Nucleus accumbens (tissue), 56 donors: ENCODE data around the gene SSNA1.

Source experiments
- DNase-seq, 56 donors: peaks; one replicate each; lab custom pipeline; 2025; lab: John Stamatoyannopoulos, UW

The SSNA1 gene

DNA sequence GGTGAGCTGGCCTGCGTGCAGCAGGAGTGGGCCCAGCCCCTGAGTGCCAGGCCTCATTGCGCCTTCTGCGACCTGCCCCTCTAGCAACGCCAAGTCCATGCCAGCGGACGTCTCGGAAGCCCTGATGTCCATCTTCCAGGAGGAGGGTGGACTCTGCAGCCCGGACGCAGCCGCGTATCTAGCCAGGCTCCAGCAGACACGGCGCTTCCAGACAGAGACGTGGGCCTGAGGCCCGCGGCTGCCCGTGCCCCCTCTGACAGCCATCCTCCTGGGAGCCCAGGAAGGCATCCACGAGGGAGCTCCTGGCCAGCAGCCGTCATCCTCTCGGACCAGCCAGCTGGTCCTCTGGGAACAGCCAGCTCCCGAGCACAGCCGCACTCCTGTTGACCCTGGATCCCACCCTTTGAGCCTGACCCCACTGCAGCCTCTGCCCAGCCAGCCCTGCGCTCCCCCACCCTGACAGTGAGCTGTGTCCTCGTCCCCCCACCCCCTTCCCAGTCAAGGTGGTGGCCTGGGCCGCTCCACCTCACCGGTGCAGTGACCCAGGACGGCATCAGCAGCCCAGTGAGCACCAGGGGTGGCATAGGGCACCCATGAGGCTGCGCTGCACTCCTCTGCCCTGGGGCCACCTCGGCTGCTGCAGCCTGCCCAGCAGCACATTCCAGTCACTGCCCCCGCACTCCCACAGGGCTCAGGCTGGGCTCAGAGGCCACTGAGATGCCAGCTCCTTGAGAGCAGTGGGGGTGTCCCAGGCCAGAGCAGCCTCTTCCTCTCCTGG is 27.9 kb downstream of the SSNA1 start:
- DNase-seq = no peak

- no peak for DNase-seq
Observed at GRCh38 chr9:137217276-137218211, 29.1 kb downstream of the SSNA1 start.

GRCh38 chr9:137218212-137218753 is 29.8 kb downstream of the SSNA1 start:
- DNase-seq = no peak

GRCh38 chr9:137218754-137219271 is 30.3 kb downstream of the SSNA1 start:
- no peak for DNase-seq

DNA sequence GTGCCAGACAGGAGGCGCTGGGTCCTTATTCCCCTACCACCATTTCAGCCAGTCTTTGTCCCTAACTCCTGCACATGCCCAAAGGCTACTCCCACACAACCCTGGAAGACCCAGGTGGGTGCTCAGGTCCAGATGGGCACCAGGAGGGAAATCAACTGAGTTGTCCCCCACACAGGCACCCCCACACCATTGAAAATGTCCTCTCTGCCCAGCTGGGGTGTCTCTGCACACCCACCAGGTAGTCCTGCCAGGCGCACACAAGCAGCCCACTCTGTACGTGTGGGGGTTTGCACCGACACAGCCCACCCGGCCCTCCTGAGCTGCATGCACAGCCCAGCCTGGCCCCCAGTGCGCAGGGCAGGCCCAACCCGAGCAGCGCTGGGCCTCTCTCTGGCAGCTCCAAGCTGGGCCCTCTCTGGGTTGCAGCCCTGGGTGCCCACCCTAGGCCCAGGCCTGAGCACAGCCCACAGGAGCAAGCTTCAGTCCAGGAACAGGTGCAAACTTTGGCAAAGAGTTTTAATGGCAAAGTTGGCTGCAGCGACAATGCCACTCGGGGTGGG is 31.4 kb downstream of the SSNA1 start:
- DNase-seq = no peak

- no peak for DNase-seq
Observed at GRCh38 chr9:137220317-137221094, 32.0 kb downstream of the SSNA1 start.

DNA sequence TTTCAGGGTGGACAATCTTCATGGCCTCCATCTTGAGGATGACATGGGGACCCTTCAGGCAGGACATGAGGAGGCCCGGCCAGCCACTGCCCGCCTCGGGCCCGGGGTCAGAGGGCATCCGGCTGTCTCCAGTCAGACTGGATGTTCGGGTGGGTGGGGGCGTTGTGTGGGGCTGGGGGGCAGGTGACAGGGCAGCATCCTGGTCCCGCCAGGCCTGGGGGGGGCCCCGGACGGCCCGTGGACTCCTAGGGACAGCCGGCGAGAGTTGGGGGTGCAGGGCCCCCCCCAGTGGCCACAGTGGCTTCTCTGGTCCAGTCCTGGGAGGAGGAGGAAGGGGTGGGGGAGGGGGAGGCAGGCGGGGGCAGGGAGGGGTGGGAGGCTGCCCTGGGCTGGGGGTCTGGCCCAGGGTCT is 32.6 kb downstream of the SSNA1 start:
- DNase-seq = no peak

DNA sequence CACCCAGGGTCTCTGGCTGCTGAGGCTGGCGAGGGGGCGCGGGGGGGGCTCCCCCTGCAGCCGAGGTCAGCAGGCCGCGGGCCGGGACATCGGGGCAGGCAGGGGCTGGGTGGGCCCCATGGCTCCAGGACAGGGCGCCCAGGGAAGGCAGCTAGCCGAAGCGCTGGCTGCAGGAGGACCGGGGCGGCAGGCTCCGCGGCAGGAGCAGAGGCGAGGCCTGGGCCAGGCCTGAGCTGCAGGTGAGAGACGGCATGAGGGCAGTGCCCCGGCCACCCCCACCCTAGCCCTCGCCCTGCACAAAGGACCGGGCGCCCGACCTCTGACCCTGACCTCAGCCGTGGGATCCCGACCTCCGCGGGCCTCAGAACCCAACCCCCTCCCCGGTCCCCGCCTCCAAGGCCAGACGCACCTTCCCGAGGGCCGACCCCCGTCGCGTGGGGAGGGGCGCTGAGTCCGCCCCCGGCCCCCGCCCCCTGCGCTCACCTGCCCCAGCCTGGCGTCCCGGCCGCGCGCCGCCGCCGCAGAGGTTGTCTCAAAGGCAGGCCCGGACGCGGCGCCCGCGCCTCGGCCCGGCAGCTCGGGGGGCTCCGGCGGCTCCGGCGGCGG is 33.1 kb downstream of the SSNA1 start:
- DNase-seq = peak in 1 of 56 donors; percentile 29

- DNase-seq = peak in 11 of 56 donors; percentile 13 to 63 (median 36)
Observed at GRCh38 chr9:137222190-137223077, 34.0 kb downstream of the SSNA1 start, which contains the start of gene RNF208. Gene RNF208, minus strand, starts transcription at chr9:137222240. Its CDS starts 1,028 bp downstream, at chr9:137221212.

DNA sequence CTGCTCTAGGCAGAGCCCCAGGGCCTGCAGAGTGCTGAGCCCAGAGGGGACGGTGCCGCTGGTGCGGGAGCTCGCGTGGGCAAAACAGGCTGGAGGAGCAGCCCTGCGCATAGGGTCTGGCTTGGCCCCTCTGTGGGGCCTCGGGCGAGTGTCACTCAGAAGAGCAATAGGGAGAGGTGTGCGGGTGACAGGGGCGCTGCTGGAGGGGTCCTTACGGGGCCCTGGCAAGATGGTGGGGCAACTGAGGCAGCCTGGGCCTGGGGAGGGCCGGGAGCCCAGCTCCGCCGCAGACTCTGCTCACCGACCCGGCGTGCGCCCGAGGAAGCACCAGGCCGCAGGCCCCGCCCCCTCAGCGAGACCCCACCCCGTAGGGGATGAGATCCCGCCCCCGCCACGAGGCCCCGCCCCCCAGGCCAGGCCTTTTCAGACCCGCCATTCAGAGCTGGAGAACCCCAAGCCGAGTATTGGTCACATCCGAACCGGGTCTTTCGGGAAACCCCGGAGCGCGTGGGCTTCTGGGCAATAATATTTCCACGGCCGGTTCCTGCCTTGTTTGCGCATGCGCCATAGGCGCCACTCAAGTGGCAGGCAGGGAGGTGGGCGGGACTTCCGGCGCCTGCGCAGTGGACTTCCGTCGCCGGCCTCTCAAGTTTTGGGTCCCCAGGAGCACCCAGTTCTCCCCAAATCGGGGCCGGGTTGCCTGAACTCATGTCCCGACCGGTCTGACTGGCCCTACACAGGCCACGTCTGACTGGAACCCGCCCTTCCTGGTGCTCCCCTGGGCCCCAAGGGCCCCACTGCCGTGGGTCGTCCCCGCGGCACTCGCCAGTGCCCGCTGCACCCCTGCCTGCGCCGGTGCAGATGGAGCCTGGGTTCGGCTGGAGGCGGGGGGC is 34.8 kb downstream of the SSNA1 start:
- DNase-seq = peak; percentile 60 to 99 (median 96)

DNA sequence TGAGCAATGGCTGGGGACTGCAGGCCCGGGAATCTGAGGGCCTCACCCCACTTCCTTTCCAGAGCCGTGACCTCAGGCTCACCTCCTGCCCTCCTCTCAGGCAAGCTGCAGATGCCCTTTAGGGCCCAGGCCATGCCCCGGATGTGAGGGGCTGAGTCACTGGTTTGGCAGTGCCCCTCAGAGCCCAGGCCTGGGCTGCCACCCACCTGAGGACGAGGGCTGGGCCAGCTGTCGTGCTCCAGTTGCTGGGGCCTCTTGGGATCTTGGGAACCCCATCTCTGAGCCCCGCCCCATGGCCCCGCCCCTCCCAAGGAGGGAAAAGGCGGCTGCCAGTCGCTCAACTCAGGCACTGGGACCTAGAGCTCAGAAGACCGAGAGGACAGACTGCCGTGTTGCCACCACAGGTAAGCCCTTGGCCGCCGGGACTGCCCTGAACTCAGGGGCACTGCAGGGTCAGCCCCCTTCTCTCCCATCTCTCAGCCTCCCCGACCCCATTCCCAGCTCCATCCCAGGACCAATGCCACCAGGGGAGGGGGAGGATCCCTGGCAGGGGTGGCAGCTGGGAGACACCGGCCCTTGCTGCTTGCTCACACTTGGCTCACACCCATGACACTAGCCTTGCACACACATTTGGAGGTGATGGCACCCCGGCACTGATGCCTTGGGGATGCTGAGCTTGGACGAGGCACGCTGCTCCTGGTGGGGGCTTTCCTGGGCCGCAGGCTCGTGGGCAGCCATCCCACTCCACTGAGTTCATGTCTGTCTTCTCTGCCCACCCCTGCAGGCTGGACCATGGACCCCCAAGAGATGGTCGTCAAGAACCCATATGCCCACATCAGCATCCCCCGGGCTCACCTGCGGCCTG is 36.6 kb downstream of the SSNA1 start, which contains the start of gene CYSRT1:
Gene CYSRT1, plus strand, starts transcription at position 345 of the 865 bp plus-strand sequence. Its CDS starts 448 bp downstream, at position 793.
- no peak for DNase-seq

GRCh38 chr9:137225699-137226331 is 37.3 kb downstream of the SSNA1 start:
- no peak for DNase-seq

DNA sequence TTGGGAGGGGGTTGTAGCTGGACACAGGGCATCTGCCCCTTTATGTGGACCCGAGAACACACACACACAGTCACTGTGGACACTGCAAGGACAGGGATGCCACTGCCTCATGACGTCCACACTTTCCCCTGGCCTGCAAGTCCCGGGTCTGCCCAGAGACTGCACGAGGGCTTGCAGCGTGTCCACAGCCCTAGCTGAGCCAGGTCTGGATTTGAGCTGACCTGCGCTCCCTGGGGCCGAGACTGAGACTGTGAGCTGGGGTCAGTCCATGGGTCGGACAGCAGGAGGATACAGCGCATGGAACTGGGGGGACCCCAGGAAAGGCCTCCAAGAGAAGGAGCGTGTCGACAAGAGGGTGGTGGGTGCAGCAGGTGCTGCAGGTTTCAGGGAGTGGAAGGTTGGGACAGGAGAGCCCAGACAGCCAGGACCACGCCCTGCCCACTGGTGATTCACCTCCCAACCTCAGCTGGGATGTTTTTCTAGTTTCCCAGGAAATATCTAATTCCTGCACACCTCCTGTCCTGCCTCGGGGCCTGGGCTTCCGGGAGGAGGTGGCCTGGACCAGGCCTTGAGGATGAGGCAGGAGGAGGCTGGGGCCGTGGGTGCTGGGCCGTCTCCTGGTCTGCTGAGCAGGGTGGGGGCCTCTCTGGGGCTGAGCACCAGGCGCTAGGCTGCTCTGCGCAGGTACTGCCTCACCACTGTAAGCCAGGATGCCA is 38.0 kb downstream of the SSNA1 start:
- DNase-seq = no peak

GRCh38 chr9:137227054-137227852 is 38.8 kb downstream of the SSNA1 start, which contains the start of gene RNF224:
Gene RNF224, plus strand, starts transcription at chr9:137227502. Its CDS starts 834 bp downstream, at chr9:137228336.
- peak in 45 of 56 donors; percentile 2 to 80 (median 35) for DNase-seq
